Measurements from ENCODE around the gene SMARCA5.

The SMARCA5 gene

GRCh38 chr4:143539670-143540023, 26.1 kb downstream of the SMARCA5 start:
- DNase-seq = no peak

- no peak for DNase-seq
Observed at GRCh38 chr4:143549928-143550327, 36.4 kb downstream of the SMARCA5 start.

- DNase-seq = no peak
Observed at GRCh38 chr4:143554728-143555597, 41.5 kb downstream of the SMARCA5 start.

GRCh38 chr4:143555676-143556075, 42.2 kb downstream of the SMARCA5 start:
- DNase-seq = no peak

GRCh38 chr4:143558286-143558685, 44.8 kb downstream of the SMARCA5 start:
- no peak for DNase-seq

- peak; percentile 62 for DNase-seq
Observed at GRCh38 chr4:143558823-143559756, 45.6 kb downstream of the SMARCA5 start.

GRCh38 chr4:143559757-143560147, 46.2 kb downstream of the SMARCA5 start:
- DNase-seq = no peak

GRCh38 chr4:143564472-143564871, 51.0 kb downstream of the SMARCA5 start:
- DNase-seq = no peak

GRCh38 chr4:143575331-143575730, 61.8 kb downstream of the SMARCA5 start:
- no peak for DNase-seq

- no peak for DNase-seq
Observed at GRCh38 chr4:143581331-143581946, 67.9 kb downstream of the SMARCA5 start.

- no peak for DNase-seq
Observed at GRCh38 chr4:143585548-143585947, 72.0 kb downstream of the SMARCA5 start.

- peak; percentile 44 for DNase-seq
Observed at GRCh38 chr4:143586080-143586479, 72.6 kb downstream of the SMARCA5 start.

- no peak for DNase-seq
Observed at GRCh38 chr4:143587703-143588102, 74.2 kb downstream of the SMARCA5 start.

GRCh38 chr4:143597276-143597675, 83.8 kb downstream of the SMARCA5 start:
- no peak for DNase-seq

- no peak for DNase-seq
Observed at GRCh38 chr4:143598816-143599215, 85.3 kb downstream of the SMARCA5 start.

- DNase-seq = no peak
Observed at GRCh38 chr4:143599827-143600226, 86.3 kb downstream of the SMARCA5 start.

- no peak for DNase-seq
Observed at GRCh38 chr4:143606480-143606879, 93.0 kb downstream of the SMARCA5 start.
